CD4-positive, alpha-beta T cell treated with Interleukin-4 for 4 hours (primary cell): Measurements from ENCODE around the gene SPOPL.
"Not testable (repeated sequence)": the region's sequence is repeated elsewhere in the genome, so short reads cannot be mapped to it uniquely, and the experiment has no call there.

Source experiments
- DNase-seq: peaks from one replicate; pipeline ENCODE4 v3.0.0-alpha.2; 2020

Gene SPOPL

GRCh38 chr2:138501425-138502254, at the start of gene SPOPL:
Gene SPOPL (plus strand): TSS chr2:138501770. CDS start chr2:138550217, 48,447 bp downstream.
- DNase-seq, result peak; percentile 81

GRCh38 chr2:138452324-138452723, 49.2 kb upstream of the SPOPL start:
- no peak for DNase-seq

GRCh38 chr2:138453815-138454214, 47.8 kb upstream of the SPOPL start:
- no peak for DNase-seq

DNA sequence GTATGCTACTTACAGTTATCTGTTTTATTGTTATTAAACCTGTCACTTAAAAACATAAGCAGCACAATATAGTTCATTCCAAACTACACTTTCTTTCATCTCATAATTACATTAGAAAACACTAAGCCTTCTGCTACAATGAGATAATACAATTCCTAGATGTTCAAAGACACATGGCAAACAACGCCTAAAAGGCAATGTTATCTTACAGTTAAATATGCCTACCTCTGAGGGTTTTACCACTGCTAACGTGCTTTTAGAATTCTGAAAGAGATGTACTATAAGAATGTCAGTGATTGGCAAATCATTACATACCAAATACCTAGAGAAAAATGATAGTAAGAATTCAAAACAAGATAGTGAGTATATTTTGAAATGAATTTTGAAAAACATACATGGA, 46.8 kb upstream of the SPOPL start:
- no peak for DNase-seq

GRCh38 chr2:138455275-138455674, 46.3 kb upstream of the SPOPL start:
- DNase-seq, result no peak

DNA sequence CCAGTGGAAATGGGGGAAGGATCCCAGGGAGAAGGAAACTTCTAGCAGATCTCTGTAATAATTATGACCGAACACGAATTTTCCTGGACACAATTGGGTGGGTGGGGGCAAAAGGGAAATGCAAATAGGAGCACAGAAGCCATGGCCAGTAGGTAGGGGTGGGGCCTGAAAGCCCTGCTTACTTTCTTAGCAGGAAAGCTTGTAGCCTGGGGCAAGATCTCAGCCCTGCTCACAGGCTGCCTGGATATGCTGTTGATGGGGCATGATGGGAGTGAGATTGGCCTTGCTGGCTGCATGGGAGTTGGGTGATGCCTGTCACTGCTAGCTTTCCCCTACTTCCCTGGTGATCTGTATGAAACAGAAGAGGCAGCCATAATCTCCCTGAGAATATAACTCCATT, 45.9 kb upstream of the SPOPL start:
- no peak for DNase-seq

DNA sequence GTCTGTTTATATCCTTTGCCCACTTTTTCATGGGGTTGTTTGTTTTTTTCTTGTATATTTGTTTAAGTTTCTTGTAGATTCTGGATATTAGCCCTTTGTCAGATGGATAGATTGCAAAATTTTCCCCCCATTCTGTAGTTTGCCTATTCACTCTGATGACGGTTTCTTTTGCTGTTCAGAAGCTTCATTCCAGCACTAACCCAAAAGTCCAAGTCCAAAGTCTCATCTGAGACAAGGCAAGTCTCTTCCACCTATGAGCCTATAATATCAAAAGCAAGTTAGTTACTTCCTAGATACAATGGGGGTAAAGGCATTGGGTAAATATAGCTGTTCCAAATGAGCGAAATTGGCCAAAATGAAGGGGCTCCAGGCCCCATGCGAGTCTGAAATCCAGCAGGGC, 38.9 kb upstream of the SPOPL start:
- DNase-seq, result not testable (repeated sequence)

- DNase-seq, result no peak
These were observed 33.0 kb upstream of the SPOPL start for GRCh38 chr2:138468617-138469016.

DNA sequence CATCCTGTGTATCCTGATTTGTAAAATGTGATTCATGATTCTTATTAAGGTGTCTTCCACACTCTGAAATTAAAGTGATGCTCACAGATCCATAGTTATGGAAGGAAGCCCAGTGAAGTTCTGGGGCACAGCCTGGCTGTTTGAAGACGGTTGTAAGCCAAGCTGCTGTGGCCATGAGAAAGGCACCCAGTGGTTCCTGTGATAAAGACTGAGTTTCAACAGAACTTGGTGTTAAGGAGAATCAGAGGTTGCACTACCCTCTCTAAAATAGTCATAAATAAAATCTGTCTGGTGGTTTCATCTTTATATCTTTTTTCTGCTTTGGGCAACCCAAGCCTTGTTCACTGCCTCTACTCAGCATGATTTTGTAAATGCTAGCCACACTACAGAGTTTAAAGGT, 32.2 kb upstream of the SPOPL start:
- no peak for DNase-seq

DNA sequence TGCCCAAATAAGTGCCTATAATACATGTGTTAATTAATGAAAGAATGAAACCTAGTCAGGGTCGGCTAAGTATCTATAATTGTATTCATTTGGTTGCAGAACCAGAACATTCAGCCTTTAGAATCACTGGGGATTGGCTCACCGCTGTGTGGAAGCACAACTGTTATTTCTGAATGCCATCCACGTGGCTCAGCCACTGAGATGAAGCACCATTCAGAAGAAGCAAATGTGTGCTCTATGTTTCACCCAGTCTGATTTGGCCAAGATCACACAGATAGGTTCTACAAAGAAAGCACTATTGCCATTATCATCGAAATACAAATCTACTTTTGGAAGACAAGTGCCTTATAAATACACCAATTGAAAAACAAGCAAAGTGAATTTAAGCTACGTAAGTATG, 30.6 kb upstream of the SPOPL start:
- no peak for DNase-seq

DNA sequence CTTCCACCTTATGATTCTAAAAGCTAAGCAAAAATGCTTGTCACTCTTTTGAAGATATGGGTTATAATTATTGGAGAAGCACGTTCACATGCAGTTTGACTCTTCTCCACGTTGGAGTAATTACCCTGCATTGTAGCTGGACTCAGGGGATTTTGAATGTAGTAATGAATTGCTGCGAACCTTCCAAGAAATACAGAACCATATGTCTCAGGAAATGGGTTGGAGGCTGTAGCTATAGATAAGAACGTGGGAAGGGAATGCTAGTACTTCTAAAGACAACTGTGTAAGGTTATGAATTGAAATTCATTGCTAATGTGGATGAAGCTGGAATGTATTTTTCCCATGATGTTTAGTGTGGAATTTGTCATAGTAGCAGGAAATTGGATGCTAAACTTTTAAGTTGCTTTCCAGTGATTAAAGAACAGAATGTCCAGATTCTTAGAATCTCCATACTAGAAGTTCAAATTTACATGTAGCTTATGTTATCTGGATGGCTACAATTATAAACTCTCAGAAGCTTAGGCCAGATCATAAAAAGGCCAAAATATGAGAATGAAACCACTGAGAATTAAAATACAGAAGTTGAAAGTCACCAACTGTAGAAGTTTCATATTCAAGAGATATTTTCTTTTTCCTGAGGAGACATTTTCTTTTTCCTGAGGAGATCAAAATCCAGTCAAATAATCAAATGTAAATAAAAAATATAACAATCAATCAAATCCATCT, 27.3 kb upstream of the SPOPL start:
- DNase-seq, result no peak

DNA sequence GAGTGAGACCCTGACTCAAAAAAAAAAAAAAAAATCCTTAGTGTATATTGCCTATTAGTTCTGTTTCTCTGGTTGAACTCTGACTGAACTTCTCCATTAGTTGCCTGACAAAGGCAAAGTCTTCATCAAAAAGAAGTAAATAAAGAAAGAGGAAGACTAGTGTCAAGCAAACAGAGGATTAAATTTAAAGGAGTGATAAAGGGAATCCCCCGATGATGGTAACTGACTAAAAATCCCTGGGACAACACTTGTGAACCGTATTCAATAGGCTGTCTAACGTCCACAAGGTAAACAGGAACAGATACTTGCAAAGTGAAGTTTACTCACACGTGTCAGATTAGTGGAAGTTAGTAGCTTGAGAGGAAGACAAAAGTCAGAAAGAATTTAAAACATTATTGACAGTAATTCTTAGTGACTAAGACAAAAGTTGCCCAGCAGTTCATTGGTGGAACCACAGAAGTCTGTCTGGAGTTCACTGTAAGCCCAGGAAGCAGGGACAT, 26.2 kb upstream of the SPOPL start:
- no peak for DNase-seq

- DNase-seq, result no peak
These were observed 25.4 kb upstream of the SPOPL start for GRCh38 chr2:138476186-138476585.

DNA sequence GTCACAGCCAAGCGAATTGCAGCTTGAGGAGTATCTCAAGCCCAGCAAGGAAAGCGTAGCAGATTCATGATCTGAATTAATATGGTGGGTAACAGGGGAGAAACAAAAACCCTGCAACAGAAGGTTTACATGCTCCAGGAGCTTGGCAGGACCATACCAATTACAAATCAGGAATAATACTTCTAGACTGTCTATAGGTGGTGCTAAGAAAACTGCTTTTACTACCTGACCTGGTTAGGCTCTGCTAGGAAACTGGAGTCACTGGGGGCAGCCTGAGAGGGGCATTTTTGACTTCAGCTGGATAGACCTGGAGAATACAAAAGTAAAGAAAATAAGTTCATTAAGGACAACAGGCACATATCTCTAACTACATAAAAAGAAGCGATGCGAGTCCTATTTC, 24.6 kb upstream of the SPOPL start:
- no peak for DNase-seq

DNA sequence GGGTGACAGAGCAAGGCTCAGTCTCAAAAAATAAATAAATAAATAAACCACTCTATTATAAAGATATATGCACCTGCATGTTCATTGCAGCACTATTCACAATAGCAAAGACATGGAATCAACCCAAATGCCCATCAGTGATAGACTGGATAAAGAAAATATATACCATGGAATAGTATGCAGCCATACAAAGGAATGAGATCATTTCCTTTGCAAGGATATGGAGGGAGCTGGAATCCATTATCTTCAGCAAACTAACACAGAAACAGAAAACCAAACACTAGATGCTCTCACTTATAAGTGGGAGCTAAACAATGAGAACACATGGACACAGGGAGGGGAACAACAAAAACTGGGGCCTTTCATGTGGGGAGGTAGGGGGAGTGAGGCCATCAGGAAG, 18.8 kb upstream of the SPOPL start:
- DNase-seq, result not testable (repeated sequence)

- DNase-seq, result no peak
These were observed 16.6 kb upstream of the SPOPL start for GRCh38 chr2:138485019-138485418.

GRCh38 chr2:138486363-138487198, 15.0 kb upstream of the SPOPL start:
- no peak for DNase-seq

GRCh38 chr2:138490673-138491494, 10.7 kb upstream of the SPOPL start:
- DNase-seq, result no peak

GRCh38 chr2:138491495-138491862, 10.1 kb upstream of the SPOPL start:
- no peak for DNase-seq

GRCh38 chr2:138492160-138492559, 9.4 kb upstream of the SPOPL start:
- no peak for DNase-seq

DNA sequence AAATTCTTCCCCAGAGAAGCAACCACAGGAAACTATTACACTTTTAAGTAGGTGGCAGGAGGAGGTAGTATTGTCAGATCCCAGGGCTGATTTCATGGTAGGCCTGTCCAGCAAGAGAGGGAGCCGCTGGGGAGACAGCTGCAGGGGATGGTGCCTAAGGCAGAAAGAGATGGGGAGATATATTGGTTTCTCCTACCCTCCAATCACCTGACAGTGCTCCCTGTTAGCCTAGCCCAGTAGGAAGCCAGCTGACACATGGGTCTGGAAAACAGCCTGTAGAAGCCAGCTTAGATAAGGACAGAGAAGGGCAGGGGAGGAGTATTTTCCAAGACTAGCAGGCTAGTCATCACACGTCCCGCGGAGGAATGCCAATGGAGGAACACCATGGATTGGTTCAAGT, 8.2 kb upstream of the SPOPL start:
- DNase-seq, result no peak

GRCh38 chr2:138494265-138494966, 7.2 kb upstream of the SPOPL start:
- no peak for DNase-seq
